H1 (cell line): ENCODE results near the gene CACNG4. TPM values are rescaled to one million over a fixed set of nuclear protein-coding genes. Genes with fewer than 3 reads are reported as not detected.
A peak's percentile ranks its signal among the peaks of the same experiment; 100 is the strongest.

Experiments
- CTCF ChIA-PET: fragments of 300-600 bp; sonication (Branson Sonifier 250); formaldehyde crosslinking; loops from one replicate; lab custom pipeline; 2021; ENCODE audit not compliant: partially characterized antibody; lab: Charles Lee
- POLR2A ChIA-PET: fragments of 300-600 bp; sonication (Branson Sonifier 250); formaldehyde crosslinking; loops from one replicate; lab custom pipeline; 2021; ENCODE audit warnings: inconsistent platforms; ENCODE audit not compliant: partially characterized antibody; lab: Charles Lee
- DNase-seq, 2 experiments: peaks; one replicate each; pipeline versions ENCODE4 v3.0.0 to v3.0.0-alpha.2; 2010 to 2022; ENCODE audit warnings: low spot score in 2 of 2, low read depth in 1 of 2, mixed read lengths in 1 of 2
- FAIRE-seq: peaks from 2 replicates; lab custom pipeline; 2011; peaks lifted over from hg19 to GRCh38; lab: Jason Lieb, UNC
- H2AFZ ChIP-seq: 2 replicates; pipeline ENCODE4 v1.8.1; 2012; ENCODE audit warnings: low read length, inconsistent platforms
- H2AK5ac ChIP-seq: 2 replicates; pipeline ENCODE4 v1.6.1; 2013; ENCODE audit warnings: low read depth, low read length
- H2BK120ac ChIP-seq: replicated peaks from 2 replicates; pipeline ENCODE3; 2013; ENCODE audit warnings: low read depth, low read length, inconsistent platforms
- H2BK12ac ChIP-seq: 2 replicates; pipeline ENCODE4 v1.6.1; 2013; ENCODE audit warnings: low read depth, low read length
- H2BK15ac ChIP-seq: 2 replicates; pipeline ENCODE4 v1.6.1; 2013; ENCODE audit warnings: low read length
- H2BK20ac ChIP-seq: 2 replicates; pipeline ENCODE4 v1.6.1; 2013; ENCODE audit warnings: low read length
- H2BK5ac ChIP-seq: 2 replicates; pipeline ENCODE4 v1.6.1; 2013; ENCODE audit warnings: low read depth, low read length
- H3K14ac ChIP-seq: 2 replicates; pipeline ENCODE4 v1.6.1; 2013; ENCODE audit warnings: inconsistent platforms; ENCODE audit not compliant: insufficient read length
- H3K18ac ChIP-seq: 2 replicates; pipeline ENCODE4 v1.6.1; 2013; ENCODE audit warnings: low read length; ENCODE audit errors: extremely low read depth
- H3K23ac ChIP-seq: 2 replicates; pipeline ENCODE4 v1.6.1; 2013; ENCODE audit warnings: inconsistent platforms; ENCODE audit not compliant: insufficient read length
- H3K23me2 ChIP-seq: 2 replicates; pipeline ENCODE4 v1.6.1; 2013; ENCODE audit warnings: low read depth, low read length
- H3K27ac ChIP-seq: 2 replicates; pipeline ENCODE4 v1.6.1; 2011; ENCODE audit warnings: low read depth, low read length, inconsistent platforms
- H3K27me3 ChIP-seq, 4 experiments: replicated peaks in 1 of 4; 1 replicate in 1 of 4; 2 replicates in 3 of 4; pipeline versions ENCODE4 v1.6.1 to v1.8.1; 2011 to 2013; ENCODE audit warnings: low read length in 3 of 4, mild to moderate bottlenecking in 3 of 4, inconsistent platforms in 2 of 4, mixed read lengths in 2 of 4, moderate library complexity in 1 of 4; ENCODE audit not compliant: control insufficient read depth in 3 of 4, insufficient read depth in 3 of 4; ENCODE audit errors: extremely low read depth in 1 of 4
- H3K36me3 ChIP-seq, 4 experiments: 2 replicates each; pipeline versions ENCODE4 v1.6.1 to v1.8.1; 2011 to 2013; ENCODE audit warnings: mild to moderate bottlenecking in 4 of 4, low read length in 3 of 4, moderate library complexity in 2 of 4, control low read depth in 1 of 4, inconsistent platforms in 1 of 4; ENCODE audit not compliant: insufficient read depth in 4 of 4, control insufficient read depth in 2 of 4
- H3K4ac ChIP-seq: replicated peaks from 2 replicates; pipeline ENCODE3; 2013; ENCODE audit warnings: low read length, low read depth, mixed read lengths, inconsistent platforms; ENCODE audit not compliant: insufficient read length
- H3K4me1 ChIP-seq, 4 experiments: replicated peaks in 1 of 4; 1 replicate in 1 of 4; 2 replicates in 3 of 4; pipeline versions ENCODE4 v1.6.1 to v1.8.1; 2011 to 2013; ENCODE audit warnings: low read length in 3 of 4, inconsistent platforms in 2 of 4, mixed read lengths in 1 of 4; ENCODE audit not compliant: insufficient read depth in 4 of 4, control insufficient read depth in 3 of 4
- H3K4me2 ChIP-seq, 2 experiments: 2 replicates each; pipeline versions ENCODE4 v1.6.1 to v1.8.1; 2011 to 2013; ENCODE audit warnings: low read depth in 2 of 2, low read length in 2 of 2, control low read depth in 1 of 2, inconsistent platforms in 1 of 2, mild to moderate bottlenecking in 1 of 2; ENCODE audit not compliant: insufficient read depth in 1 of 2
- H3K4me3 ChIP-seq, 4 experiments: fragments of 200-600, 300-600 bp in 1 of 4; sonication (generic), shearing (Covaris generic), sonication (Bioruptor Twin) in 1 of 4; 2 replicates each; pipeline versions ENCODE4 v1.5.1 to v1.8.1; 2011 to 2016; ENCODE audit warnings: low read length in 4 of 4, low read depth in 3 of 4, control low read depth in 2 of 4, inconsistent platforms in 2 of 4, mild to moderate bottlenecking in 2 of 4, mixed read lengths in 1 of 4, moderate library complexity in 1 of 4; ENCODE audit not compliant: insufficient read depth in 2 of 4; ENCODE audit errors: extremely low read depth in 1 of 4
- H3K56ac ChIP-seq: replicated peaks from 2 replicates; pipeline ENCODE3; 2013; ENCODE audit warnings: low read depth, mild to moderate bottlenecking, mixed read lengths, low read length, inconsistent platforms; ENCODE audit not compliant: insufficient read length
- H3K79me1 ChIP-seq: 2 replicates; pipeline ENCODE4 v1.6.1; 2013; ENCODE audit warnings: low read depth, low read length, control low read depth
- H3K79me2 ChIP-seq, 2 experiments: 2 replicates each; pipeline versions ENCODE4 v1.6.1 to v1.8.1; 2012 to 2013; ENCODE audit warnings: low read length in 2 of 2, mild to moderate bottlenecking in 2 of 2, inconsistent platforms in 1 of 2; ENCODE audit not compliant: insufficient read depth in 2 of 2, control insufficient read depth in 1 of 2
- H3K9ac ChIP-seq, 4 experiments: replicated peaks in 1 of 4; 1 replicate in 1 of 4; 2 replicates in 3 of 4; pipeline versions ENCODE4 v1.6.1 to v1.8.1; 2011 to 2013; ENCODE audit warnings: low read depth in 3 of 4, low read length in 3 of 4, control low read depth in 2 of 4, mild to moderate bottlenecking in 2 of 4, moderate library complexity in 2 of 4, inconsistent platforms in 1 of 4; ENCODE audit errors: extremely low read depth in 1 of 4
- H3K9me3 ChIP-seq, 2 experiments: 2 replicates each; pipeline versions ENCODE4 v1.6.1 to v1.8.1; 2012 to 2013; ENCODE audit warnings: mild to moderate bottlenecking in 2 of 2, moderate library complexity in 2 of 2, control low read depth in 1 of 2, inconsistent platforms in 1 of 2, low read depth in 1 of 2, low read length in 1 of 2, mixed read lengths in 1 of 2; ENCODE audit not compliant: insufficient read depth in 2 of 2
- H4K20me1 ChIP-seq, 2 experiments: replicated peaks in 1 of 2; 2 replicates each; pipeline versions ENCODE3 to v1.8.1; 2011 to 2013; ENCODE audit warnings: inconsistent platforms in 2 of 2, low read length in 2 of 2, mild to moderate bottlenecking in 1 of 2; ENCODE audit not compliant: insufficient read depth in 2 of 2, control insufficient read depth in 1 of 2
- H4K5ac ChIP-seq: 2 replicates; pipeline ENCODE4 v1.6.1; 2013; ENCODE audit warnings: low read length, low read depth, mixed read lengths, inconsistent platforms; ENCODE audit not compliant: insufficient read length
- H4K8ac ChIP-seq: 2 replicates; pipeline ENCODE4 v1.8.0; 2013; ENCODE audit warnings: mild to moderate bottlenecking, moderate library complexity, low read length, inconsistent platforms; ENCODE audit not compliant: insufficient read depth; ENCODE audit errors: extremely low read depth
- H4K91ac ChIP-seq: replicated peaks from 2 replicates; pipeline ENCODE3; 2013; ENCODE audit warnings: low read length, mixed read lengths, inconsistent platforms; ENCODE audit not compliant: insufficient read length
- CHD1 ChIP-seq: IDR thresholded peaks from 2 replicates; pipeline ENCODE4 v1.6.1; 2012; ENCODE audit warnings: low read depth, low read length, improper control_type of control experiment
- EZH2 ChIP-seq: fragments of 200-600 bp; sonication (generic); IDR thresholded peaks from 2 replicates; pipeline ENCODE4 v1.7.1; 2012; ENCODE audit warnings: low read depth, mild to moderate bottlenecking, moderate library complexity, low read length, inconsistent platforms; ENCODE audit not compliant: severe bottlenecking
- GTF2F1 ChIP-seq: IDR thresholded peaks from 2 replicates; pipeline ENCODE4 v1.6.1; 2012; ENCODE audit warnings: low read depth, low read length, improper control_type of control experiment, borderline replicate concordance
- SRF ChIP-seq: IDR thresholded peaks from 2 replicates; pipeline ENCODE4 v1.6.1; 2011; ENCODE audit warnings: mild to moderate bottlenecking, low read depth, low read length, moderate library complexity
- WGBS, 2 experiments: shearing (Covaris generic) in 1 of 2; methylation state at CpG; one replicate each; pipeline versions ENCODE4 v1.1.6 to v1.1.7; 2013 to 2015; ENCODE audit warnings: low lambda C conversion rate in 2 of 2, mixed read lengths in 2 of 2, inconsistent platforms in 1 of 2, low coverage in 1 of 2, missing lambda C conversion rate in 1 of 2; ENCODE audit not compliant: insufficient replicate concordance in 2 of 2, insufficient coverage in 1 of 2, insufficient read length in 1 of 2; ENCODE audit errors: extremely low coverage in 1 of 2, missing lambda C conversion rate in 1 of 2; 5-methylcytosine and 5-hydroxymethylcytosine counted together
- polyA plus RNA-seq, 7 experiments: library from polyadenylated mRNA; depleted of rRNA in 3 of 7; stranded (reverse) in 5 of 7; unstranded in 2 of 7; fragments of >200 nt in 5 of 7; fragments of 200-250 nt in 2 of 7; gene quantifications; 1 replicate in 5 of 7; 2 replicates in 1 of 7; 4 replicates in 1 of 7; pipeline versions ENCODE4 v1.2.1 to v1.2.3, GENCODE V29; 2011 to 2013; ENCODE audit warnings: missing spikeins in 2 of 7, mixed read lengths in 2 of 7
- total RNA-seq: library from RNA; stranded (reverse); fragmentation: NEBNext Ultra II Directional; extraction: Animal tissue kit (Norgen Biotek cat#: 25700); gene quantifications from 2 replicates; pipeline ENCODE4 v1.2.1, GENCODE V29; 2021

Gene CACNG4
- total and polyA plus RNA-seq, 2 of the 8 experiments (the other 6 are each of a cell fraction or from before 2014, with no cell fraction given): 3.6 to 5.6 TPM

DNA sequence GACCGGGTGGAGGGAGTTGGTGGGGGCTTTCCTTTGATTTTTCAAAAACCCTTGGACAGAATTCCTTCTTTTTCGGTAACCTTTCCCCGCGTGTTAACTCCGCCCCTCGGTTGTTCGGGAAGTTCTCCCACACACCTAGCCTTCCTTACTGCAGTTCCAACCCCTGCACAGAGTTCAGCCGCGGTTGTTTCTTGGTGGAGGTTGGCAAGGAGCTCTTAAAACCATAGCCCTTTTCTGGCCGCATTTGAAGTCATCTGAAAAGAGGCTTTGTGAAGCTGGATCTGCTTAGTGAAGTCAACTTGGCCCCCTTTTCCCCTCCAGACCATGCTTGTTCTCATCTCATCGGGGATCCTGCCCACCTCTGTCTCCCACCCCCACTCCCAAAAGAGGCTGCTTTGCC is 1.8 kb downstream of the CACNG4 start:
- H3K9me3 ChIP-seq: no peaks in the 10 kb centered on the region
- no peaks in the 10 kb centered on the region for H3K36me3 ChIP-seq
- H4K20me1 ChIP-seq: peaks cover 2 to 6% of the 10 kb centered on the region in 2 experiments
- no peak overlapping the region for H2BK20ac ChIP-seq
- no peak for DNase-seq
- H3K27me3 ChIP-seq: peaks cover 6 to 49% (median 42%) of the 10 kb centered on the region in 4 experiments
- TF ChIP-seq CHD1 (no peak), GTF2F1 (no peak), SRF (no peak), EZH2 (peak; percentile 4)
- FAIRE-seq: no peak
- H3K14ac ChIP-seq: no peak overlapping the region
- no peak overlapping the region for H3K9ac ChIP-seq
- no peaks in the 10 kb centered on the region for H3K79me2 ChIP-seq
- H2BK15ac ChIP-seq: no peak overlapping the region
- H3K4me2 ChIP-seq: peak overlapping the region; percentile 94 to 99
- WGBS, 2 experiments: 31% methylated on average over 8 of the region's 11 CpGs; no CpG with 5 or more reads in 1 of the 2 experiments
- H3K27ac ChIP-seq: no peak overlapping the region
- H4K91ac ChIP-seq: no peak overlapping the region
- H2AK5ac ChIP-seq: no peak overlapping the region
- ChIA-PET POLR2A (no interaction called here), CTCF (interaction anchor here (0.6 to 2.2 kb wide), 8 partner anchors 9 to 324 kb away, joined by 3 to 5 read pairs (median 3); no protein-coding TSS in a partner anchor)
- no peak overlapping the region for H2BK5ac ChIP-seq
- H2BK12ac ChIP-seq: no peak overlapping the region
- no peak overlapping the region for H4K8ac ChIP-seq
- peak overlapping the region; percentile 57 to 69 (median 64); a peak in 7 of 8 replicates for H3K4me3 ChIP-seq
- no peak overlapping the region for H3K18ac ChIP-seq
- no peak overlapping the region for H3K56ac ChIP-seq
- H4K5ac ChIP-seq: no peak overlapping the region
- H3K4ac ChIP-seq: no peak overlapping the region
- H3K23me2 ChIP-seq: peaks cover 17% of the 10 kb centered on the region
- no peak overlapping the region for H3K23ac ChIP-seq
- H3K79me1 ChIP-seq: no peaks in the 10 kb centered on the region; the same call in none of the 2 replicates
- no peak overlapping the region for H2BK120ac ChIP-seq
- H2AFZ ChIP-seq: no peak overlapping the region
- H3K4me1 ChIP-seq: peaks cover 4 to 9% (median 6%) of the 10 kb centered on the region in 4 experiments; a peak in 6 of 7 replicates
